GM12891 (cell line): ENCODE data around the gene CTF1.
A peak's percentile ranks its signal among the peaks of the same experiment; 100 is the strongest.

Experiments
- DNase-seq: peaks from one replicate; pipeline ENCODE4 v3.0.0; 2011; ENCODE audit warnings: low spot score; ENCODE audit not compliant: insufficient read length
- FAIRE-seq: peaks from 2 replicates; lab custom pipeline; 2011; peaks lifted over from hg19 to GRCh38; lab: Jason Lieb, UNC
- PAX5 ChIP-seq: IDR thresholded peaks from 2 replicates; pipeline ENCODE4 v1.6.1; 2011; ENCODE audit warnings: low read length, moderate library complexity, mild to moderate bottlenecking; ENCODE audit not compliant: insufficient read depth, severe bottlenecking
- POLR2A ChIP-seq: IDR thresholded peaks from 2 replicates; pipeline ENCODE4 v1.6.1; 2011; ENCODE audit warnings: low read depth, low read length, control low read depth
- POLR2AphosphoS5 ChIP-seq: IDR thresholded peaks from 2 replicates; pipeline ENCODE4 v1.6.1; 2011; ENCODE audit warnings: low read depth, low read length, control low read depth
- POU2F2 ChIP-seq: IDR thresholded peaks from 2 replicates; pipeline ENCODE4 v1.6.1; 2011; ENCODE audit warnings: low read depth, mild to moderate bottlenecking, control low read depth, low read length, moderate library complexity
- SPI1 ChIP-seq: IDR thresholded peaks from 2 replicates; pipeline ENCODE4 v1.6.1; 2011; ENCODE audit warnings: low read depth, low read length, control low read depth
- TAF1 ChIP-seq: IDR thresholded peaks from 2 replicates; pipeline ENCODE4 v1.6.1; 2011; ENCODE audit warnings: low read depth, low read length, control low read depth

CTF1 gene

GRCh38 chr16:30874244-30874820 lies 22.1 kb upstream of the CTF1 start:
- TF ChIP-seq PAX5: no peak
- TF ChIP-seq POLR2A: no peak
- TF ChIP-seq SPI1: no peak
- DNase-seq (no peak), FAIRE-seq (no peak)

GRCh38 chr16:30874821-30875717 lies 21.3 kb upstream of the CTF1 start:
- peak; percentile 95 for FAIRE-seq
- TF ChIP-seq SPI1: no peak
- TF ChIP-seq PAX5: no peak
- TF ChIP-seq POLR2AphosphoS5: peak; percentile 95
- peak; percentile 43; the same call in 1 of the 2 replicates for TF ChIP-seq POU2F2
- peak; percentile 93 for TF ChIP-seq TAF1
- TF ChIP-seq POLR2A: peak; percentile 96
- peak; percentile 77 for DNase-seq

GRCh38 chr16:30875871-30876801 lies 20.3 kb upstream of the CTF1 start:
- TF ChIP-seq PAX5 (no peak), SPI1 (peak; percentile 93), POU2F2 (peak; percentile 70; the same call in 1 of the 2 replicates), POLR2A (no peak; the same call in 1 of the 2 replicates), TAF1 (no peak), POLR2AphosphoS5 (peak; percentile 37; the same call in 1 of the 2 replicates)
- DNase-seq (peak; percentile 48), FAIRE-seq (peak; percentile 75)

- DNase-seq (no peak), FAIRE-seq (no peak)
Observed at GRCh38 chr16:30876867-30877266, 19.5 kb upstream of the CTF1 start.

GRCh38 chr16:30882429-30883310 lies 13.7 kb upstream of the CTF1 start:
- FAIRE-seq (no peak), DNase-seq (no peak)
- 0 out of 2 replicates have a peak, but pooled peaks have one; percentile 20 for TF ChIP-seq SPI1
- no peak for TF ChIP-seq PAX5

More at GRCh38 chr16:30876867-30877266, 19.5 kb upstream of the CTF1 start:
- TF ChIP-seq POLR2AphosphoS5: no peak
- no peak for TF ChIP-seq POU2F2
- no peak for TF ChIP-seq PAX5
- TF ChIP-seq SPI1: no peak
- no peak for TF ChIP-seq TAF1
- no peak for TF ChIP-seq POLR2A

GRCh38 chr16:30884760-30885159 lies 11.7 kb upstream of the CTF1 start:
- FAIRE-seq: peak; percentile 52
- DNase-seq: no peak
- no peak for TF ChIP-seq TAF1
- TF ChIP-seq POU2F2: no peak
- TF ChIP-seq POLR2A: no peak
- TF ChIP-seq PAX5: no peak
- TF ChIP-seq POLR2AphosphoS5: no peak
- TF ChIP-seq SPI1: no peak

GRCh38 chr16:30885196-30885595 lies 11.2 kb upstream of the CTF1 start:
- DNase-seq (no peak), FAIRE-seq (no peak)
- TF ChIP-seq POLR2AphosphoS5: no peak
- no peak for TF ChIP-seq TAF1
- no peak for TF ChIP-seq POU2F2
- no peak for TF ChIP-seq PAX5
- no peak for TF ChIP-seq SPI1
- no peak for TF ChIP-seq POLR2A

GRCh38 chr16:30886145-30886544 lies 10.3 kb upstream of the CTF1 start:
- FAIRE-seq: no peak
- no peak for TF ChIP-seq POLR2AphosphoS5
- TF ChIP-seq POLR2A: no peak
- no peak for TF ChIP-seq TAF1
- TF ChIP-seq SPI1: no peak
- TF ChIP-seq POU2F2: peak; percentile 48; the same call in 1 of the 2 replicates
- no peak for DNase-seq
